Measurements from ENCODE around the gene PAIP2B. TPM values are rescaled to one million over a fixed set of nuclear protein-coding genes. Genes with fewer than 3 reads are reported as not detected.

The PAIP2B gene
- total and polyA plus RNA-seq, 10 of the 15 experiments (the other 5 are each of a cell fraction or from before 2014, with no cell fraction given): 0.06 to 0.79 (median 0.32) TPM

- no peak for TF ChIP-seq E2F8 (IDR thresholded peaks at IDR 0.05; ENCODE audit: low read depth, partially characterized antibody)
- no peak for TF ChIP-seq SMARCA5 (IDR thresholded peaks at IDR 0.05)
- TF ChIP-seq SUZ12 (IDR thresholded peaks at IDR 0.05; ENCODE audit: unreplicated experiment): no peak
- TF ChIP-seq PRDM15 (CRISPR knock-in tag; IDR thresholded peaks at IDR 0.05): no peak
- no peak for TF ChIP-seq HDAC2 (IDR thresholded peaks at IDR 0.05)
- no peak for TF ChIP-seq NRF1 (conservative IDR thresholded peaks at IDR 0.05; ENCODE audit: low read depth, low read length)
- TF ChIP-seq CEBPB (IDR thresholded peaks at IDR 0.05; ENCODE audit: borderline replicate concordance in 1 of 2, low read depth in 2 of 2, low read length in 2 of 2): no peak
- no peak for TF ChIP-seq RAD21 (IDR thresholded peaks at IDR 0.05; ENCODE audit: insufficient read depth, low read depth, low read length)
- TF ChIP-seq FOS (IDR thresholded peaks at IDR 0.05; ENCODE audit: borderline replicate concordance, extremely low read depth, insufficient read length): no peak
- no peak for TF ChIP-seq FOXM1 (IDR thresholded peaks at IDR 0.05; ENCODE audit: low read depth, low read length)
These were observed 60.1 kb downstream of the PAIP2B start (continued) for GRCh38 chr2:71166812-71167211.
